Measurements from ENCODE around the gene KCND3.

The KCND3 gene

GRCh38 chr1:111988743-111989453 is 570 bp downstream of the KCND3 start:
- peak overlapping the region; percentile 98 for H3K4me2 ChIP-seq
- peaks cover 22% of the 10 kb centered on the region for H3K4me1 ChIP-seq
- H3K4me3 ChIP-seq, result peak overlapping the region; percentile 70
- peaks cover 68% of the 10 kb centered on the region for H3K27me3 ChIP-seq
- no peak for TF ChIP-seq Cebpa-rat (IDR thresholded peaks at IDR 0.05)
- no peaks in the 10 kb centered on the region for H3K36me3 ChIP-seq
- H3K27ac ChIP-seq, result no peak overlapping the region
- no peaks in the 10 kb centered on the region for H3K9me3 ChIP-seq
- peaks cover 34% of the 10 kb centered on the region for H4K20me1 ChIP-seq
- no peak overlapping the region; the same call in 1 of the 2 replicates for H3K9ac ChIP-seq

- TF ChIP-seq Cebpa-rat (IDR thresholded peaks at IDR 0.05), result no peak
- no peaks in the 10 kb centered on the region for H3K9me3 ChIP-seq
- H3K36me3 ChIP-seq, result no peaks in the 10 kb centered on the region
- H4K20me1 ChIP-seq, result peaks cover 34% of the 10 kb centered on the region
- H3K9ac ChIP-seq, result no peak overlapping the region
- peaks cover 68% of the 10 kb centered on the region for H3K27me3 ChIP-seq
- no peak overlapping the region for H3K4me2 ChIP-seq
- peaks cover 22% of the 10 kb centered on the region for H3K4me1 ChIP-seq
- H3K4me3 ChIP-seq, result no peak overlapping the region
- H3K27ac ChIP-seq, result no peak overlapping the region
Observed at GRCh38 chr1:111988377-111988742, 1.1 kb downstream of the KCND3 start.

- no peaks in the 10 kb centered on the region for H3K9me3 ChIP-seq
- no peak for TF ChIP-seq Cebpa-rat (IDR thresholded peaks at IDR 0.05)
- H3K36me3 ChIP-seq, result no peaks in the 10 kb centered on the region
- H3K4me1 ChIP-seq, result peaks cover 22% of the 10 kb centered on the region
- H3K27me3 ChIP-seq, result peaks cover 61% of the 10 kb centered on the region
- no peak overlapping the region for H3K9ac ChIP-seq
- no peak overlapping the region for H3K4me3 ChIP-seq
- no peak overlapping the region for H3K27ac ChIP-seq
- no peak overlapping the region for H3K4me2 ChIP-seq
- H4K20me1 ChIP-seq, result peaks cover 34% of the 10 kb centered on the region
Observed at GRCh38 chr1:111987502-111987901, 2.0 kb downstream of the KCND3 start.

GRCh38 chr1:111983500-111983899 is 6.0 kb downstream of the KCND3 start:
- Histone ChIP-seq H3K27ac (no peak overlapping the region), H3K4me1 (no peaks in the 10 kb centered on the region), H3K36me3 (no peaks in the 10 kb centered on the region), H4K20me1 (peaks cover 7% of the 10 kb centered on the region; the same call in 1 of the 2 replicates), H3K27me3 (peaks cover 21% of the 10 kb centered on the region), H3K9ac (no peak overlapping the region), H3K9me3 (no peaks in the 10 kb centered on the region), H3K4me3 (no peak overlapping the region), H3K4me2 (no peak overlapping the region)
- no peak for TF ChIP-seq Cebpa-rat (IDR thresholded peaks at IDR 0.05)

- H3K4me1 ChIP-seq, result no peaks in the 10 kb centered on the region
- no peaks in the 10 kb centered on the region for H3K36me3 ChIP-seq
- H3K9me3 ChIP-seq, result no peaks in the 10 kb centered on the region
- H4K20me1 ChIP-seq, result no peaks in the 10 kb centered on the region
- no peak overlapping the region for H3K4me2 ChIP-seq
- H3K27ac ChIP-seq, result no peak overlapping the region
- TF ChIP-seq Cebpa-rat (IDR thresholded peaks at IDR 0.05), result no peak
- peaks cover 10% of the 10 kb centered on the region for H3K27me3 ChIP-seq
- no peak overlapping the region for H3K9ac ChIP-seq
- H3K4me3 ChIP-seq, result no peak overlapping the region
Observed at GRCh38 chr1:111982428-111982827, 7.0 kb downstream of the KCND3 start.

- Histone ChIP-seq H3K27ac (no peak overlapping the region), H3K9ac (no peak overlapping the region), H4K20me1 (no peaks in the 10 kb centered on the region), H3K9me3 (no peaks in the 10 kb centered on the region), H3K4me1 (no peaks in the 10 kb centered on the region), H3K27me3 (peaks cover 4% of the 10 kb centered on the region), H3K4me3 (no peak overlapping the region), H3K4me2 (no peak overlapping the region), H3K36me3 (no peaks in the 10 kb centered on the region)
- no peak for TF ChIP-seq Cebpa-rat (IDR thresholded peaks at IDR 0.05)
Observed at GRCh38 chr1:111981871-111982270, 7.6 kb downstream of the KCND3 start.

- Histone ChIP-seq H3K4me2 (no peak overlapping the region), H4K20me1 (no peaks in the 10 kb centered on the region), H3K4me3 (no peak overlapping the region), H3K27me3 (no peaks in the 10 kb centered on the region), H3K4me1 (no peaks in the 10 kb centered on the region), H3K36me3 (no peaks in the 10 kb centered on the region), H3K9me3 (no peaks in the 10 kb centered on the region), H3K9ac (no peak overlapping the region), H3K27ac (no peak overlapping the region)
- TF ChIP-seq Cebpa-rat (IDR thresholded peaks at IDR 0.05), result no peak
Observed at GRCh38 chr1:111981090-111981489, 8.4 kb downstream of the KCND3 start.

GRCh38 chr1:111980686-111981085 is 8.8 kb downstream of the KCND3 start:
- no peak overlapping the region for H3K4me2 ChIP-seq
- no peak overlapping the region for H3K27ac ChIP-seq
- H3K4me3 ChIP-seq, result no peak overlapping the region
- H4K20me1 ChIP-seq, result no peaks in the 10 kb centered on the region
- H3K9me3 ChIP-seq, result no peaks in the 10 kb centered on the region
- TF ChIP-seq Cebpa-rat (IDR thresholded peaks at IDR 0.05), result no peak
- H3K27me3 ChIP-seq, result no peaks in the 10 kb centered on the region
- no peak overlapping the region for H3K9ac ChIP-seq
- H3K4me1 ChIP-seq, result no peaks in the 10 kb centered on the region
- H3K36me3 ChIP-seq, result no peaks in the 10 kb centered on the region

GRCh38 chr1:111978695-111979094 is 10.8 kb downstream of the KCND3 start:
- TF ChIP-seq Cebpa-rat (IDR thresholded peaks at IDR 0.05), result no peak

GRCh38 chr1:111977378-111977777 is 12.1 kb downstream of the KCND3 start:
- Histone ChIP-seq H3K36me3 (no peaks in the 10 kb centered on the region), H3K4me2 (no peak overlapping the region), H3K27ac (no peak overlapping the region), H3K9me3 (no peaks in the 10 kb centered on the region), H3K4me1 (peaks cover 21% of the 10 kb centered on the region), H4K20me1 (no peaks in the 10 kb centered on the region), H3K4me3 (no peak overlapping the region), H3K27me3 (no peaks in the 10 kb centered on the region), H3K9ac (no peak overlapping the region)
- no peak for TF ChIP-seq Cebpa-rat (IDR thresholded peaks at IDR 0.05)

More at GRCh38 chr1:111978695-111979094, 10.8 kb downstream of the KCND3 start:
- H3K4me2 ChIP-seq, result no peak overlapping the region
- H3K4me1 ChIP-seq, result peaks cover 8% of the 10 kb centered on the region
- no peaks in the 10 kb centered on the region for H4K20me1 ChIP-seq
- H3K36me3 ChIP-seq, result no peaks in the 10 kb centered on the region
- H3K27ac ChIP-seq, result no peak overlapping the region
- no peaks in the 10 kb centered on the region for H3K9me3 ChIP-seq
- no peak overlapping the region for H3K4me3 ChIP-seq
- H3K27me3 ChIP-seq, result no peaks in the 10 kb centered on the region
- no peak overlapping the region for H3K9ac ChIP-seq

- Histone ChIP-seq H3K9me3 (no peaks in the 10 kb centered on the region), H3K9ac (no peak overlapping the region), H3K27me3 (no peaks in the 10 kb centered on the region), H3K36me3 (no peaks in the 10 kb centered on the region), H3K4me3 (no peak overlapping the region), H3K4me2 (no peak overlapping the region), H3K4me1 (peaks cover 22% of the 10 kb centered on the region), H4K20me1 (no peaks in the 10 kb centered on the region), H3K27ac (no peak overlapping the region)
- no peak for TF ChIP-seq Cebpa-rat (IDR thresholded peaks at IDR 0.05)
Observed at GRCh38 chr1:111976842-111977241, 12.6 kb downstream of the KCND3 start.
